OCI-LY3 (cell line): ENCODE data around the gene CCNB3.

ENCODE experiments used
- EZH2phosphoT487 ChIP-seq: fragments of 200-600 bp; shearing (Covaris generic); IDR thresholded peaks from 2 replicates; pipeline ENCODE4 v1.6.1; 2018; ENCODE audit warnings: antibody characterized with exemption, mixed run types, low read depth
- TF ChIP-seq, protein P1 (sequence below): fragments of 200-600, 300-600 bp; sonication (generic); IDR thresholded peaks from 2 replicates; pipeline ENCODE4 v1.5.1; 2014; ENCODE audit warnings: antibody characterized with exemption, low read length, low read depth

DNA sequence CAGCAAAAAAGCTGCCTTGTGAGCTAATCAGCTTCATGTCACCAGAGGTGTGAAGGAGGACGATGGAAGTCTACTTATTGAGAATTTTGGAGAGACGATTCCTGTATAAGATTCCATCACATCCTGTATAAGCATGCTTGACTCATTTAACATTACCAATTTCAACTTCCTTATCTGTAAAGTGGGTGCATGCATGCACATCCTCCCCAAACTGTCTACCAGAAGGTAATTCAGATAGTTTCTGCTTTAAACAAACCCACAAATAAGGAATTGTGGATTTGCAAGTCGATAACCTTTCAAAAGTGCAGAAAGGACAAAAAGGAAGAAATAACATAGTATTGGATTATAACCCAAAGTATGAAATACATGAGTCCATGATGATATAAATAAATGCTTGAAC lies 34.8 kb upstream of the CCNB3 start:
- no peak for TF ChIP-seq EZH2phosphoT487
- TF ChIP-seq, protein P1, sequence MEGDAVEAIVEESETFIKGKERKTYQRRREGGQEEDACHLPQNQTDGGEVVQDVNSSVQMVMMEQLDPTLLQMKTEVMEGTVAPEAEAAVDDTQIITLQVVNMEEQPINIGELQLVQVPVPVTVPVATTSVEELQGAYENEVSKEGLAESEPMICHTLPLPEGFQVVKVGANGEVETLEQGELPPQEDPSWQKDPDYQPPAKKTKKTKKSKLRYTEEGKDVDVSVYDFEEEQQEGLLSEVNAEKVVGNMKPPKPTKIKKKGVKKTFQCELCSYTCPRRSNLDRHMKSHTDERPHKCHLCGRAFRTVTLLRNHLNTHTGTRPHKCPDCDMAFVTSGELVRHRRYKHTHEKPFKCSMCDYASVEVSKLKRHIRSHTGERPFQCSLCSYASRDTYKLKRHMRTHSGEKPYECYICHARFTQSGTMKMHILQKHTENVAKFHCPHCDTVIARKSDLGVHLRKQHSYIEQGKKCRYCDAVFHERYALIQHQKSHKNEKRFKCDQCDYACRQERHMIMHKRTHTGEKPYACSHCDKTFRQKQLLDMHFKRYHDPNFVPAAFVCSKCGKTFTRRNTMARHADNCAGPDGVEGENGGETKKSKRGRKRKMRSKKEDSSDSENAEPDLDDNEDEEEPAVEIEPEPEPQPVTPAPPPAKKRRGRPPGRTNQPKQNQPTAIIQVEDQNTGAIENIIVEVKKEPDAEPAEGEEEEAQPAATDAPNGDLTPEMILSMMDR, result no peak
